ENCODE results near the gene MAEA. TPM values are rescaled to one million over a fixed set of nuclear protein-coding genes. Genes with fewer than 3 reads are reported as not detected.

MAEA gene
- total and polyA plus RNA-seq, 2 of the 8 experiments (the other 6 are each of a cell fraction or from before 2014, with no cell fraction given), result 75.8 to 133 TPM

DNA sequence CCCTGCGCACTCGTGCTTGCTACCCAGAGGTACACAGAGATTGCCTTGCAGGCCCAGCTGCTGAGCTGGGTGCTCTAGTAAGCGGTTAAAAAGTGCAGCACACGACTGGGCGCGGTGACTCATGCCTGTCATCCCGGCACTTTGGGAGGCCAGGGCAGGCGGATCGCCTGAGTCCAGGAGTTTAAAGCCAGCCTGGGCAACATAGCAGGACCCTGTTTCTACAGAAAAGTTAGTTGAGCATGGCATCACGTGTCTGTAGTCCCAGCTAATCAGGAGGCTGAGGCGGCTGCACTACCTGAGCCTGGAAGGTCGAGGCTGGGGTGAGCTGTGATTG lies 62.8 kb downstream of the MAEA start:
- H4K91ac ChIP-seq (replicated peaks; ENCODE audit: insufficient read length, low read length), result no peak overlapping the region
- DNase-seq (ENCODE audit: low read depth in 1 of 2, low spot score in 2 of 2) (no peak), FAIRE-seq (no peak)
- no peak overlapping the region for H2BK15ac ChIP-seq (ENCODE audit: low read length)
- H3K79me2 ChIP-seq (ENCODE audit: control insufficient read depth in 1 of 2, insufficient read depth in 2 of 2, low read length in 2 of 2), result peaks cover 0 to 5% of the 10 kb centered on the region in 2 experiments; a peak in 2 of 4 replicates
- no peak overlapping the region for H2BK12ac ChIP-seq (ENCODE audit: low read depth, low read length)
- POLR2A ChIA-PET (ENCODE audit: partially characterized antibody), result no interaction called here
- H3K9me3 ChIP-seq (ENCODE audit: insufficient read depth in 2 of 2, low read depth in 1 of 2, low read length in 1 of 2), result no peaks in the 10 kb centered on the region
- no peak overlapping the region for H3K4me2 ChIP-seq (ENCODE audit: insufficient read depth in 1 of 2, low read depth in 2 of 2, low read length in 2 of 2)
- H3K4ac ChIP-seq (replicated peaks; ENCODE audit: insufficient read length, low read depth, low read length), result no peak overlapping the region
- H3K4me1 ChIP-seq (replicated peaks in 1 of 4; ENCODE audit: control insufficient read depth in 3 of 4, insufficient read depth in 4 of 4, low read length in 3 of 4), result peaks cover 0 to 6% (median 2%) of the 10 kb centered on the region in 4 experiments; a peak in 2 of 7 replicates
- H3K27me3 ChIP-seq (replicated peaks in 1 of 4; ENCODE audit: control insufficient read depth in 3 of 4, extremely low read depth in 1 of 4, insufficient read depth in 3 of 4, low read length in 3 of 4), result no peaks in the 10 kb centered on the region
- no peak overlapping the region; the same call in 1 of the 2 replicates for H4K8ac ChIP-seq (ENCODE audit: extremely low read depth, insufficient read depth, low read length)
- H2BK120ac ChIP-seq (replicated peaks; ENCODE audit: low read depth, low read length), result no peak overlapping the region
- H3K56ac ChIP-seq (replicated peaks; ENCODE audit: insufficient read length, low read depth, low read length), result no peak overlapping the region
- no peak overlapping the region for H2BK20ac ChIP-seq (ENCODE audit: low read length)
- no peak overlapping the region for H3K18ac ChIP-seq (ENCODE audit: extremely low read depth, low read length)
- H3K14ac ChIP-seq (ENCODE audit: insufficient read length), result no peak overlapping the region
- H3K23me2 ChIP-seq (ENCODE audit: low read depth, low read length), result peaks cover 3% of the 10 kb centered on the region; the same call in 1 of the 2 replicates
- H3K27ac ChIP-seq (ENCODE audit: low read depth, low read length), result no peak overlapping the region
- H3K79me1 ChIP-seq (ENCODE audit: low read depth, low read length), result peaks cover 2% of the 10 kb centered on the region; the same call in 1 of the 2 replicates
- TF ChIP-seq RNF2 (IDR thresholded peaks at IDR 0.05; ENCODE audit: borderline replicate concordance, low read depth, low read length, missing control alignments, poor library complexity, severe bottlenecking) (no peak), HDAC2 (IDR thresholded peaks at IDR 0.05; ENCODE audit: borderline replicate concordance in 1 of 2, low read depth in 2 of 2, low read length in 2 of 2) (no peak), CEBPB (IDR thresholded peaks at IDR 0.05; ENCODE audit: low read depth, low read length) (no peak)
- no peak overlapping the region for H3K23ac ChIP-seq (ENCODE audit: insufficient read length)
- H3K9ac ChIP-seq (replicated peaks in 1 of 4; ENCODE audit: extremely low read depth in 1 of 4, low read depth in 3 of 4, low read length in 3 of 4), result no peak overlapping the region
- no peak overlapping the region for H3K4me3 ChIP-seq (ENCODE audit: extremely low read depth in 1 of 4, insufficient read depth in 2 of 4, low read depth in 3 of 4, low read length in 4 of 4)
- H3K36me3 ChIP-seq (ENCODE audit: control insufficient read depth in 2 of 4, insufficient read depth in 4 of 4, low read length in 3 of 4), result peaks cover 0 to 25% (median 5%) of the 10 kb centered on the region in 4 experiments; a peak in 4 of 8 replicates
- no peak overlapping the region for H2AFZ ChIP-seq (ENCODE audit: low read length)
- no peak overlapping the region for H2BK5ac ChIP-seq (ENCODE audit: low read depth, low read length)
- no peak overlapping the region for H2AK5ac ChIP-seq (ENCODE audit: low read depth, low read length)
- WGBS, 2 experiments (ENCODE audit: extremely low coverage in 1 of 2, insufficient coverage in 1 of 2, insufficient read length in 1 of 2, insufficient replicate concordance in 2 of 2, low coverage in 1 of 2, low lambda C conversion rate in 2 of 2, missing lambda C conversion rate in 1 of 2), result 87% methylated on average over 12 of the region's 12 CpGs; no CpG with 5 or more reads in 1 of the 2 experiments
- peaks cover 0 to 14% of the 10 kb centered on the region in 2 experiments for H4K20me1 ChIP-seq (replicated peaks in 1 of 2; ENCODE audit: control insufficient read depth in 1 of 2, insufficient read depth in 2 of 2, low read length in 2 of 2)
- CTCF ChIA-PET (ENCODE audit: partially characterized antibody), result interaction anchor here (0.5 to 6.1 kb wide), 16 partner anchors 8 to 1928 kb away, joined by 3 to 58 read pairs (median 3); partner anchors contain the start of gene SPON2
- no peak overlapping the region for H4K5ac ChIP-seq (ENCODE audit: insufficient read length, low read depth, low read length)

All from H1 (cell line).